ENCODE results near the gene FGGY.
"Not testable (repeated sequence)": the region's sequence is repeated elsewhere in the genome, so short reads cannot be mapped to it uniquely, and the experiment has no call there.

Gene FGGY

DNA sequence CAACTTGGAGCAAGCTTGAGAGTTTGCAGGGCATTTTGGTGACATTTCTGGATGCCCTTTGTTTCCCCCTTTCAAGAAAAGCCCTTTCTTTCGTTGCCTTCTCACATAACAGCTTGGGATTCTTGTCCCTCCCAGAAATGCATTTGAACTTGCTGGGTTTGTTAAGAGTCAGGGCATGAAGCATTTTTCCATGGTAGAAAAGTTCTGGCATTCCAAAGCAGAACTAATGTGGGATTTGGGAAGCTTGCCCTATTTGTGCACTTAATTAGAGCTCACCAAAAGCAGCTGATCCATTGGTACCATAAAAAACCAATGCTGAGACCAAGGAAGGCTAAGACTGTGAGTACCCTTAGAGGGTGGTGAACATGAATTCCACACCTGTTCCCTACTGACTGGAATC is 418.1 kb downstream of the FGGY start:
- in situ Hi-C loops (cut with HindIII; ENCODE audit: low sequenced_read_pairs): loop anchor here (5.0 kb wide), 1 partner anchor 37 kb away; no protein-coding TSS in a partner anchor

DNA sequence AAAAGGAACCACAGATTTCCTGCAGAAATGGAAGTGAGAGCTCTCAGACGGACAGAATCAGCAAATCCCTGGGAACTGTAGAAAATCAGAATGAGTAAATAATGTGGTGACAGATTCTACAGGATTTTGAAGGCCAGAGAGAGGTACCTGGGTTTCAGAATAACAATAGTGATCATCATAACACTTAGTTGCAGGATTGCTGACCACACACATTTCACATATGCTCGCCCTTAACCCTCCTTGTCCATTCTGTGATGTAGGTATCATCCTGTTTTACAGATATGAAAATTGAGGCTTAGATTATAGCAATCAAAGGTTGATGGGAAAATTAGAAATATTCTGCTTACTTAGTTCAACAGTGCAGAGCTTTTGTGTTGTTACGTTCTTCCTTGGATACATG is 419.9 kb downstream of the FGGY start:
- in situ Hi-C loops (cut with HindIII; ENCODE audit: low sequenced_read_pairs): loop anchor here (5.0 kb wide), 1 partner anchor 35 kb away; no protein-coding TSS in a partner anchor

DNA sequence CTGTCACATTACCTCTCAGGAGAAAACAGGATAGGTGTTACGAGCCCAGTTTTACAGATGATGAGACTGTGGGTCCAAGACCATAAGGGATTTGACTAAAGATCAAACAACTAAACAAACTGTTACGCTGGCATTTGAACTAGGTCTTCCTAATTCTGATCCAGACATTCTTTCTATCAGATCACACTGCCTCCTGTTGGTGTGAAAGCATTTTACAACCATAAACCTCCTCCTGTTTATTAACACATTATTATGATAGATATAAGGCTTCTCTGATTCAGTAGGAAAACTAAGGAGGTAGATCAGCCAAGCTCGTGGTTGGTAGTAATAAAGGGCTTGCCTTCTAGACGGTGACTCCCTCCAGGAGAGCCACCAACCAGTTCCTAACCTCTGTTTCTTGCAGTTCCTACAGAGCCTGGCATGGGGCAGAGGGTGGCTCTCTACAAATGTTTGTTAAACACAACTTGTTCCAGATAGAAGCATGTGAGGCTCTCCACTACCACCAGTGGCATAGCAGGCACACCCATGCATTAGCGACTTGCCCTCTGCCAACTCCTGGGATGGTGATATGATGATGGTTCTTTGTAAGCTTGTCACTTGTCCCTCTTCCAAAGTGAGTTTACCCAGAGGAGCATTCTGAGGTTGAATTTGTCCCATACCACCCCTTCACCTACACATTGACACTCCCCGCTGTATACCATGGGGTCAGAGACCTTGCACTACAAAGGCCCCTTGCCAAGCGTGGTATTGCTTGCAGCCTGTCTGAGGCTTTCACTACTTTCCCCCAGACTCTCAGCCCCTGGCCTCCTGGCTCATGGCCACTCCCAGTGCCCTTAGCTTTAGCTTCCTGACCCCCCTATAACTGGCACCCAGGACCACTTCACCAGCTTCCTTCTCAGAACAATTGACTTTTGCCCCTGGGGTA is 421.4 kb downstream of the FGGY start:
- in situ Hi-C loops (cut with HindIII; ENCODE audit: low sequenced_read_pairs): loop anchor here (5.0 kb wide), 1 partner anchor 34 kb away; no protein-coding TSS in a partner anchor

DNA sequence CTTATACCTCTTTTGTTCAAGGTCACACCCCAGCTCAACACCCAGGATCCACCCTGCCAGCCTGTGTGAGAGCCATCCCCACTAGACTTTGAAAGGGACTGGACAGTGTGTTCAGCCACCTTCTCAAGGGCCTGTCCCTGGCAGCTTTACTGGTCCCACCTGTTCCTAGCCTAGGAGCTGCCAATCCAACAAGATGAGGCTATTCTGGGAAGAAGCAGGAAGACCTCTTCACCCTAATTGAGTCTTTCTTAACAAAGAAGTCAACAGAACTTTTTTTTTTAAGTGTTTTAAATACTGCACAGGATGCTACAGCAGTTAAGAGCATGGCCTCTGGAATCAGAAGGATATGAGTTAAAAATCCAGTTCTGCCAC is 422.1 kb downstream of the FGGY start:
- in situ Hi-C loops (cut with HindIII; ENCODE audit: low sequenced_read_pairs): loop anchor here (5.0 kb wide), 1 partner anchor 33 kb away; no protein-coding TSS in a partner anchor

DNA sequence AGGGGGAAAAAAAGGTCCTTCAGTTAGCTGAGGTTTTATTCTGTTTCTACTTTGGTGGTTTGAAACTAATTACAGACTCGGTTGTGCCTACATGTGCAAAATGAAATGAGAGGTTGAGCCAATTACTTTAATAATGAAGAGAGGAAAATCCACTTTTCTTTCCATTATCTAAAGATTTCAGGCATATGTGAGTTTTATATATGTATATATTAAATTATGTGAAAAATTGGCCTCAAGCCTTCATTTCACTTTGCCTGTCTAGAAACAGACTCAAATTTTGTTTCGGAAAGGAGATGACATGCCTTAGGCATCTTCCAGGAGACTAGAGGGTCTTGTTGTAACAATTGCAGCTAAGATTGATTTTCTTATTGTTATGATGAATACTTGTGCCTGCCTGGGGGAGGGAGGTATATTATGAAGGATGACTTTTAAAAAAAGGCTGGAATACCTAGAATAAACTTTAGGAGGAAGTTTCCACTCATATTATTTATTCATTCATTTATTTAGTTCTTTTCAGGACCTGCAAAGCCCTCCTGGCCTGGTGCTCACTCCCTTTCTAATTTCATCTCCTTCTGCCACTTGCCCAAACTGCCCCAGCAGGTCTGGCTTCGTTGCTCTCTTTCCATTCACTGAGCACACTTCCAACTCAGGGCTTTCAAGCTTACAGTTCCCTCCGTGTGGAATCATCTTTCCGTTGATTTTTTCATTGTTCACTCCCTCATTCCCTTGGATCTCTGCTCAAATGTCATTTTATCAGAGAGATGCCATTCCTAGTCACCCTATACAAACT is 423.6 kb downstream of the FGGY start:
- in situ Hi-C loops (cut with HindIII; ENCODE audit: low sequenced_read_pairs): no loop called here

DNA sequence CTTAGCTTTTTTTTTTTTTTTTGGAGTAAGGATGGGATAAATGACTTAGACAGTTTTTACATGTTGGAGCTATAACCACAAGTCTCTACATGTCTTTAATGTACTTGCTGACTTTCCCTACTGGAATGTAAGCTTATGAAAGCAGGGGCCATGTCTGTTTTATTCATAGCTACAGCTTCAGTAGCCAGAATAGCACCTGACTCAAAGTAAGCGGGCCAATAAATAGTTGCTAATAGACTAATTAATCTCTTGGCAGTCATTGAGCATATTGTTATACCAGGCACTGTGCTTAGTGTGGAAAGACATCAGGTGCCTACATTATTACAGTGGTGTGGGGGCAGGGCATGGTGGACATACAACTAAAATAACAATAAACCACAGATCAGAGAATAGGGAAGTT is 433.4 kb downstream of the FGGY start:
- in situ Hi-C loops (cut with HindIII; ENCODE audit: low sequenced_read_pairs): no loop called here

DNA sequence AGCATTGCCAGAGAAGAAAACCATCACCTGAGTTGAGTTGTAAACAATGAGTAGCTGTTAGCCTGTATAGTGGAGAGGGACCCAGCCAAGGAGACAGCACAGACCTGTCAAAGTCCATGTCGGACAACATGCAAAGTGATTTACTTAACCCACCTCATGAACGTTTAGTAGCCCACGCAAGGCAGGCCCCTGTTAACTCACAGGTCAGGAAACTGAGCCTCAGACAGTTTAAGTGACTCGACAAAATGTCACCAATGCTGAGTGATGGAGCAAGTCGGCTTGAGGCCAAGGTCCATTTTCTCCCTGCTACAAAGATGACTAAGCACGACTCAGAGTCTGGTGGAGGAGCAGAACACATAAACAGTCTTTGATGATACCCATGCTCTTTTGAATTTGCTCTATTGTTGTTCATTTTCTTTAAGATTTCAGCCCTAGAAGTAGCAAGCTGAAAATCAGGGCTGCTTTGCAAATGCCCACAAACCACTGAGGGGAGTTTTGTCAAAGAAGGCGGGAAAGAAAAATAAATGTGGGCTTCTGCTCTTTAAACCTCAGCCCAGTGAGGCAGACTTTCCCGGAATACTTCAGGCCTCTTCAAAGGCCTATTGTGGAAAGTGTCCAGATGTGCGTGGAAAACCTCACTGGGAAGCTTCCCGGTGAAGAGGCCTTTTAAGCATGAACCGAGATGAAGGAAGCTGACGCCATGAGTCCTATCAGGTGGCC is 434.0 kb downstream of the FGGY start:
- in situ Hi-C loops (cut with HindIII; ENCODE audit: low sequenced_read_pairs): no loop called here

DNA sequence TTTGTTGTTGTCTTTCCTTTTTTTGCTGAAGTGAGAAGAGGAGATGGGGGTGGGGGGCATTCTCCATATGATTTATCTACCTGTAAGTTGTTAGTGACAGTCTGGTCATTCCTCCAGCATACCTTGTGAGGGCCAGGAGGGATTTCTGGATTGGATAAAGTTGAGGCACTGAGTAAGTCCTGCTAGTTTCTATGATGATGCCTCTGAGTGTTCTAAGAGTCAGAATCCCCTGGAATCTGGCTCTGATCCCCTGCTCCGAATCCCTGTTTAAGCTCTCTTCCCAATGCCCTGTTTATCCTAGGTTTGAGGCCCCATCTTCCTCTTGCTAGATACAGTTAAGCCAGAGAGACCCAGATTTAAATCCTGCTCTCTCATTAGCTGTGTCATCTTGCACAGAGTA is 434.7 kb downstream of the FGGY start:
- in situ Hi-C loops (cut with HindIII; ENCODE audit: low sequenced_read_pairs): no loop called here

DNA sequence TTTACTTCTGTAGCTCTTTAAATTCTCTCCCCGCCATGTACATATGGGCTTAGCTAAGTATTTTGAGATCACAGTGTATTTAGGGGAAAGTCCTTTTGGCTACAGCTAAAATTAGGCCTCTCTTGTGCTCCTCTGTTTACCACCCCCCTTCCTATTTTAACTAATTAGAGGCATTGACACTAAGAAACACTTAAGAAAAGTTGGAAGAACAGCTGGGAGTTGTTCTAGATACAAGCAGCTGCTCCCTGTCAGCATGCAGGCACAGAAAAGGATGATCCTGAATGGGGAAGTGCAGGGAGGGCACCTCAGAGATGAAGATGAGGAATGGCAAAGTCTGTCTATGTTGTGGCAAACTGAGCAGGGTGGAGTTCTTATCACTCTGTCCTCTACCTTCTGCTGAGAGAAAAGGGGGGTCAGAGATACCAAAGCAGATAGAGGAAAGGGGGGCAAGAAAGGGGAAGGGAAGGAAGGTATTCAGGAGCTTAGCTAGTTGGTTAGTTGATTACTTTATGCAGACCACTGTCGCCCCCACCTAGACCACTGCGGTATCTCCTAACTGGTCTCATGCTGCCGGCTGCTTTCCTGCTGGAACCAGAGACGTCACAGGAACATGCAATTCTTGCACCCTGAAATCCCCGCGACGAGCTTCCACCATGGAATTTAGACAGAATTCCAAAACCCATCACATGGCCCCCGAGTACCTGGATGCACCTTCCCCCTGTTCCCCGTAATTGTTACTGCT is 435.5 kb downstream of the FGGY start:
- in situ Hi-C loops (cut with HindIII; ENCODE audit: low sequenced_read_pairs): no loop called here

DNA sequence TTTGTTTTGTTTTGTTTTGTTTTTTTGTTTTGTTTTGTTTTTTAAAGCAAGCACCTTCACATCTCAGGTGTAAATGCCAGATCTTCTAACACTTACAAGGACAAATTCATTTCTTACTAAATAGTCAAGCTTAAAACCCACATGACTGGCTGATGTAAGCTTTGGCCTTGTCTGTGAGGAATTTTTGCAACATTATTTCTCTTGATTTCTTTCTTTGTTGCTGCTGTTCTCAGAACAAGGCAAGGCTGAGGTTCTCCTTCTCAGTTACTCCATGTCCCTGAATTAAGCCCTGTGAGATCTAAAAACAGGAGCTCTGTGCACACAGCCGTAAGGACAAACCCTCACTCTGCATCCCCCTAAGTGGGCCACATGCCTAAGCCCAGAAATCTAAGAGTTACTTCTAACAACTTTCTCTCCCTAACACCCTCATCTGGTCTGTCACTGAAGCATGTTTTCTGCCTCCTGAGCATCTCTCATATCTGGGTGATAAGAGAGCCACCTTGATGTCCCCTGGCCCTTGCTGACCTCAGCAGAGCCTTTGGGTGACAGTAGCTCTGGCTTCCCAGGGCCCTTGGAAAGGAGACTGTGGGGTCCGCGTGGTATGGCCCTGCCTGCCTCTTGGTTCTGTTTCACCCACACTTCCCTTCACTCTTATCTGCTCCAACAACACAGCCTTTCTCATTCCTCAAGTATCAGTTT is 436.7 kb downstream of the FGGY start:
- in situ Hi-C loops (cut with HindIII; ENCODE audit: low sequenced_read_pairs): no loop called here

DNA sequence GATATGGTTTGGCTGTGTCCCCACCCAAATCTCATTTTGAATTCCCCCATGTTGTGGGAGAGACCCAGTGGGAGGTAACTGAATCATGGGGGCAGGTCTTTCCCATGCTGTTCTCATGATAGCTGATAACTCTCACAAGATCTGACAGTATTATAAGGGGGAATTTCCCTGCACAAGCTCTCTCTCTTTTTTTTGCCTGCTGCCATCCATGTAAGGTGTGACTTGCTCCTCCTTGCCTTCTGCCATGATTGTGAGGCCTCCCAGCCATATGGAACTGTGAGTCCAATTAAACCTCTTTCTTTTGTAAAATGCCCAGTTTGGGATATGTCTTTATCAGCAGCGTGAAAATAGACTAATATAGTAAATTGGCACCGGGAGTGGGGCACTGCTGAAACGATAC is 439.0 kb downstream of the FGGY start:
- in situ Hi-C loops (cut with HindIII; ENCODE audit: low sequenced_read_pairs): not testable (repeated sequence)

DNA sequence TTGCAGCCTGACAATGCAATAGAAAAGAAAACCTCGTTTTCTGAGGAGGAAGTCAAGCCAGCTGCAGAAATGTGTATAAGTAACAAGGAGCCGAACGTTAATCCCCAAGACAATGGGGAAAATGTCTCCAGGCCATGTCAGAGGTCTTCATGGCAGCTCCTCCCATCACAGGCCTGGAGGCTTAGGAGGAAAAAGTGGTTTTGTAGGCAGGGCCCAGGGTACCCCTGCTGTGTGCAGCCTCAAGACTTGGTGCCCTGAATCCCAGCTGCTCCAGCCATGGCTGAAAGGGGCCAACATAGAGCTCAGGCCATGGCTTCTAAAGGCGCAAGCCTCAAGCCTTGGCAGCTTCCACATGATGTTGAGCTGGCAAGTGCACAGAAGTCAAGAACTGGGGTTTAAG is 439.9 kb downstream of the FGGY start:
- in situ Hi-C loops (cut with HindIII; ENCODE audit: low sequenced_read_pairs): no loop called here

DNA sequence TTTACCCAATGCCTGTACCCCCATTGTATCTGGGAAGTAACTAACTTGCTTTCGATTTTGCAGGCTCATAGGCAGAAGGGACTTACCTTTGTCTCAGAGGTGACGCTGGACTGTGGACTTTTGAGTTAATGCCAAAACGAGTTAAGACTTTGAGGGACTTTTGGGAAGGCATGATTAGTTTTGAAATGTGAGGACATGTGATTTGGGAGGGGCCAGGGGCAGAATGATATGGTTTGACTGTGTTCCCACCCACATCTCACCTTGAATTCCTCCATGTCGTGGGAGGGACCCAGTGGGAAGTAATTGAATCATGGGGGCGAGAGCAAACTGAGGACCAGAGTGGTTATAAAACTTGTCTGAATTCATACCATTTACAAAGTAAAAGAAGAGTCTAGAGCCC is 440.7 kb downstream of the FGGY start:
- in situ Hi-C loops (cut with HindIII; ENCODE audit: low sequenced_read_pairs): no loop called here

DNA sequence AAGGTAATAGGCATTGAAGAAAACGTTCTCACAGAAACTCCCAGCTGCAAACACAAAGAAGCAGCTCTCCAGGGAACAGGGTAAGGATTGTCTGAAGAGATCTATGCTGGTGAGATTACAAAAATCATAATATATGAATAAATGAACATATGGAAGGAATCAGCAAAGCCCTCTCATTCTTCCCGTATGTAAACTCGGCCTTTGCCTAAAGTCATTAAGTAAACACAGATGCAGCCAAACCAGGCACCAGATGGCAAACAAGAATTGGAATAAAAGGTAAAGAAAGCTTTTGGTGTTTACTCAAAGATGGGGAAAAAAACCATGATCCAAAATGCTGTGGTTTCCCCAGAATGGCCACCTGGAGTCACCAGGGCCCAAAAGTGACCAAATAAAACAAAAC is 441.3 kb downstream of the FGGY start:
- in situ Hi-C loops (cut with HindIII; ENCODE audit: low sequenced_read_pairs): no loop called here

DNA sequence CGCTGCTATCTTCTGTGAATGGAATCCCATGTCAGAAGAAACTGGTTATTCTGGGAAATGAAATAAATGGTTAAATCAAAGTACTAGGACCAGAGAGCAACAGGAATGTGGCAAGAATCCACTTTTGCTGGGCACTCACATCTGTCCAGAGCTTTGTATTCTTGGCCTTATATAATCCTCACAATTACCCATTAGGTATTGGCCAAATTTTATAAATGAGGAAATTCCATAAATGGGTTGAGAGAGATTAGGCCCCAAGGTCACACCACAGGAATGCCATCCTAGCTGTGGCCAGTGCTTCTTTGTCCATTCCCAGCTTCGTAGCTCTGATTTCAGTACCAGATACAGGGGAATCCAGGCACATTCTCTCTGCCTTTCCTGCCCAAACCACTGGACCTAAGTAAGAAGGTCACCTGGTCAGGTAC is 441.7 kb downstream of the FGGY start:
- in situ Hi-C loops (cut with HindIII; ENCODE audit: low sequenced_read_pairs): no loop called here

DNA sequence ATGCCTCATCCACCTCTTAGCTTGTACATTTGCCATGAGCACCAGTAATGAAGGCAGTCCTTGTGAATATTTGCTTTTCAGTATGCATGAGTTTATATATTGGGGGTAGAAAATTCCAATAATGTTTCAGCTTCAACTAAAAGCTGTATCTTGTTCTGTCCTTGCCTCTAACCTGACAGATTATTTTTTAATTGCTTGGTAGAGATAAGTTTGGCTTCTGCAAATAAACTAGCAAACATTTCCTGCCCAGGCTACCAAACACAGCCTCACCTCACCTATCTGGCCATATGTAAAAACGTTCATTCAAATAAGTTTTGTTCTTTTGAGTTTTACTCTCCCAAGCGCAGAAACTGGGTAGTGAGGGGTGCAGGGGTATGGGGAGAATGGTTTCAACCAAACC is 442.2 kb downstream of the FGGY start:
- in situ Hi-C loops (cut with HindIII; ENCODE audit: low sequenced_read_pairs): no loop called here

DNA sequence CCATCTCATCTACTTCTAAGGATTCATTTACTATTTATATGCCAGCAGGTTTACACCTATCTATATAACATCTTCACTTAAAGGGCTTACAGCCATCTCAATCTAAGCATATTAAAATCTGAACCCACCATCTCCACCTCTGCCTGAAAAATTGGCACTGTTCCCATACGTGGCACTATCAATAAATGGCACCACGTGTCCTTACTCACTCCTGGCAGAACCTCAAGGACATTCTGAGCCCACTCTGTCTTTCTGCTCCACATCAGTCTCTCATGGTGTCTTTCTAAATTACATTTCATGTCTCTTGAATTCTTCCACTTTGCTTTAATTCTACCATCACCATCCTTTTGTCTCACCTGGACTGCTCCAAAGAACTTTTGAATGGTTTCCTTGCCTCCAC is 445.6 kb downstream of the FGGY start:
- in situ Hi-C loops (cut with HindIII; ENCODE audit: low sequenced_read_pairs): no loop called here

DNA sequence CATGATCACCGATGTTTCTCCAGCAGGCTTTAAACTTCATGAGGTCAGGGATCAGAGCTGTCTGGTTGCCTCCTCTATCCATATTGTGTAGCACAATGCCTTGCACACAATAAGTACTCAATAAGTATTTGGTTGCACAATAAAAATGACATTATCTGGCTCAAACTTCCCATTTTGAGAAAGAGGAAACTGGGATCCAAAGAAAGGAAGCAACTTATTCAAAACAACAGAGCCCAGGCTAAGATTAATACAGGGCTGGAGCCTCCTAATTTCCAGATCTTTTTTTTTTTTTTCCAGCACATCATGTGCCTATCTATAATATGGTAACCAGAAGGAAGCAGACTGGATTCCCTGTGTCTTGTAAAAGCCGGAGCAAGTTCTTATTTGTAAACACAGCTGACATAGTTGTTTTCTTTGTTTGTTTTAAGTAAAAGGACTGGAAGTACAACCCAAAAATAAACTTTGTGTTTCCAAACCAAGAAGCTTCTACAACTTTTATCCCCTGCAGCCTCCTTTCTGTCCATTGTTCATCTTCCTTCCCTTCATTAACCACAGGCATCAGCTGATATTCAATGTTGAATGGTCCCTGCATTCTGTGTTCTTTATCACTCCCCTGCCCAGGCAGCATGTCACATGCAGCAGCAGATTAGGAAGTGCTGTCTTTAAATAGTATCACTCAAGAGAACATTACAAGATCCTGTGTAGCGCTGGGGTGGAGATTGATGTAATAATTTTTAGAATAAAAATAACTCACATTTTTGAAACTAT is 446.6 kb downstream of the FGGY start:
- in situ Hi-C loops (cut with HindIII; ENCODE audit: low sequenced_read_pairs): no loop called here

DNA sequence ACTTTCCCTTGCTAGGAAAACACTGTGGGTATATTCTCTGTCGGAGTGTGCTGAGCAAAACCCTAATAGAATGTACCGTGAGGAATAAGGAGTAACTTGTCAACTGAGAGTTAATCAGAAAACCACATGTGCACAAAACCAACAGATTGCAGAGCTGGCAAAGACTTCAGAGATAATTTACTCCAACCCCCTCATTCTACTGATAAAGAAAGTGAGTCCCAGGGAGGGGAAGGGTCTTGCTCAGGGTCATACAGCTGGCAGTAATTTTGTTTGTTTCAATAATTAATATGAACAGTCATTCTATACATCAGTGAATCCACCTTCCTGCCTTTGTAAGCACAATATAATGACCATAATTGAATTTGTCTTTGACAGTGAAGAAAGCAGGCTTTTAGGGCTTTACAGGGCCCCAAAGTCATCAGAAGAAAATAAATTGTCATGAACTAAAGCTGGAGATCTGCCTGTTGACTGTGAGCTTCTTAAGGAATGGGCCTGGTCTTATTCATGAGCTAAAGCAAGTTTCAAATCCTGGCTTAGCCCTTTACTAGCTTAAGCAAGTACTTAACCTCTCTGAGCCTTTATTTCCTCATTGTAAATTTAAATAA is 450.6 kb downstream of the FGGY start:
- in situ Hi-C loops (cut with HindIII; ENCODE audit: low sequenced_read_pairs): no loop called here

Measured in endothelial cell of hepatic sinusoid (primary cell).